ENCODE results near the gene CHST6. TPM values are rescaled to one million over a fixed set of nuclear protein-coding genes. Genes with fewer than 3 reads are reported as not detected.

CHST6 gene
- total RNA-seq, 4 donors from 2014 or later = 0.52 to 4.4 TPM; not detected in 2

GRCh38 chr16:75462806-75463205 lies 32.4 kb downstream of the CHST6 start:
- intact Hi-C loops (cut with DNase I; ENCODE audit: low total_unique reads) = no loop called here
- TF ChIP-seq CTCF (IDR thresholded peaks at IDR 0.05) (no peak), POLR2A (IDR thresholded peaks at IDR 0.05) (no peak)
- Histone ChIP-seq H3K36me3 (no peaks in the 10 kb centered on the region), H3K4me1 (no peaks in the 10 kb centered on the region), H3K4me3 (peak overlapping the region in 1 of 2 donors; percentile 80), H3K9me3 (no peaks in the 10 kb centered on the region), H3K27me3 (no peaks in the 10 kb centered on the region), H3K27ac (no peak overlapping the region)
- DNase-seq = no peak

- Histone ChIP-seq H3K4me3 (no peak overlapping the region), H3K36me3 (no peaks in the 10 kb centered on the region), H3K9me3 (no peaks in the 10 kb centered on the region), H3K4me1 (no peaks in the 10 kb centered on the region), H3K27me3 (no peaks in the 10 kb centered on the region), H3K27ac (no peak overlapping the region)
- DNase-seq = no peak
- intact Hi-C loops (cut with DNase I; ENCODE audit: low total_unique reads) = no loop called here
- TF ChIP-seq CTCF (IDR thresholded peaks at IDR 0.05) (no peak), POLR2A (IDR thresholded peaks at IDR 0.05) (no peak)
These were observed 33.7 kb downstream of the CHST6 start for GRCh38 chr16:75461575-75461974.

- no peaks in the 10 kb centered on the region for H3K4me1 ChIP-seq
- H3K9me3 ChIP-seq = no peaks in the 10 kb centered on the region
- DNase-seq = no peak
- H3K4me3 ChIP-seq = no peak overlapping the region
- H3K27me3 ChIP-seq = no peaks in the 10 kb centered on the region
- no peaks in the 10 kb centered on the region for H3K36me3 ChIP-seq
- H3K27ac ChIP-seq = no peak overlapping the region
- intact Hi-C loops (cut with DNase I; ENCODE audit: low total_unique reads) = no loop called here
- TF ChIP-seq POLR2A (IDR thresholded peaks at IDR 0.05) = no peak
- no peak for TF ChIP-seq CTCF (IDR thresholded peaks at IDR 0.05)
These were observed 34.8 kb downstream of the CHST6 start for GRCh38 chr16:75460446-75460845.

GRCh38 chr16:75459691-75460090 lies 35.5 kb downstream of the CHST6 start:
- Histone ChIP-seq H3K4me3 (no peak overlapping the region), H3K9me3 (no peaks in the 10 kb centered on the region), H3K36me3 (no peaks in the 10 kb centered on the region), H3K27me3 (no peaks in the 10 kb centered on the region), H3K4me1 (no peaks in the 10 kb centered on the region), H3K27ac (no peak overlapping the region)
- no peak for TF ChIP-seq CTCF (IDR thresholded peaks at IDR 0.05)
- no peak for TF ChIP-seq POLR2A (IDR thresholded peaks at IDR 0.05)
- DNase-seq = no peak
- intact Hi-C loops (cut with DNase I; ENCODE audit: low total_unique reads) = no loop called here

- intact Hi-C loops (cut with DNase I; ENCODE audit: low total_unique reads) = no loop called here
- TF ChIP-seq POLR2A (IDR thresholded peaks at IDR 0.05) = no peak
- Histone ChIP-seq H3K9me3 (no peaks in the 10 kb centered on the region), H3K27me3 (no peaks in the 10 kb centered on the region), H3K36me3 (no peaks in the 10 kb centered on the region), H3K4me3 (no peak overlapping the region), H3K4me1 (no peaks in the 10 kb centered on the region), H3K27ac (no peak overlapping the region)
- DNase-seq = no peak
These were observed 36.8 kb downstream of the CHST6 start for GRCh38 chr16:75458439-75458838.

GRCh38 chr16:75458029-75458428 lies 37.2 kb downstream of the CHST6 start:
- H3K4me1 ChIP-seq = no peaks in the 10 kb centered on the region
- no peaks in the 10 kb centered on the region for H3K27me3 ChIP-seq
- intact Hi-C loops (cut with DNase I; ENCODE audit: low total_unique reads) = no loop called here
- H3K4me3 ChIP-seq = no peak overlapping the region
- no peaks in the 10 kb centered on the region for H3K36me3 ChIP-seq
- no peak for TF ChIP-seq POLR2A (IDR thresholded peaks at IDR 0.05)
- TF ChIP-seq CTCF (IDR thresholded peaks at IDR 0.05) = no peak
- H3K27ac ChIP-seq = no peak overlapping the region
- H3K9me3 ChIP-seq = no peaks in the 10 kb centered on the region
- no peak for DNase-seq
